Measurements from ENCODE around the gene TPCN1. TPM values are rescaled to one million over a fixed set of nuclear protein-coding genes. Genes with fewer than 3 reads are reported as not detected.

Gene TPCN1
- total RNA-seq, 1 donor from 2014 or later: 7.9 TPM

DNA sequence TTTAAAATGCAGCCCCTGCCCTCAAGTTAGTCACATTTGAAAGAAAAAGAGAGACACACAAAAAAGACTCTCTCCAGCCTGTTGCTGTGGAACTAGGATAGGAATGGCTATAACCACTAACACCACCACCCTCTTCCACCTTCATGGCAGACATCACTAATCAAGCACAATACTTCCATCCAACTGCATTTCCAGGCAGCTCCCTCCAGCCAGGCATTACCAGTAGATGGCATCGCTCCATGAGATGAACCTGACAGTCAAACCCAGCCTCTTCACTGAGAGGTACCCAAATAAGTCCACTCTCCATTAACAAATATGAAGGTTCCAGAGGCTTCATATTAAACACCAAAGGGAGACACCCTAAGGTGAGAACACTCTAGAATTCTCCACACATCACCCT lies 89.2 kb downstream of the TPCN1 start:
- peaks cover 3% of the 10 kb centered on the region for H3K27me3 Mint-ChIP-seq (ENCODE audit: unreplicated experiment)
- TF ChIP-seq, protein P1, sequence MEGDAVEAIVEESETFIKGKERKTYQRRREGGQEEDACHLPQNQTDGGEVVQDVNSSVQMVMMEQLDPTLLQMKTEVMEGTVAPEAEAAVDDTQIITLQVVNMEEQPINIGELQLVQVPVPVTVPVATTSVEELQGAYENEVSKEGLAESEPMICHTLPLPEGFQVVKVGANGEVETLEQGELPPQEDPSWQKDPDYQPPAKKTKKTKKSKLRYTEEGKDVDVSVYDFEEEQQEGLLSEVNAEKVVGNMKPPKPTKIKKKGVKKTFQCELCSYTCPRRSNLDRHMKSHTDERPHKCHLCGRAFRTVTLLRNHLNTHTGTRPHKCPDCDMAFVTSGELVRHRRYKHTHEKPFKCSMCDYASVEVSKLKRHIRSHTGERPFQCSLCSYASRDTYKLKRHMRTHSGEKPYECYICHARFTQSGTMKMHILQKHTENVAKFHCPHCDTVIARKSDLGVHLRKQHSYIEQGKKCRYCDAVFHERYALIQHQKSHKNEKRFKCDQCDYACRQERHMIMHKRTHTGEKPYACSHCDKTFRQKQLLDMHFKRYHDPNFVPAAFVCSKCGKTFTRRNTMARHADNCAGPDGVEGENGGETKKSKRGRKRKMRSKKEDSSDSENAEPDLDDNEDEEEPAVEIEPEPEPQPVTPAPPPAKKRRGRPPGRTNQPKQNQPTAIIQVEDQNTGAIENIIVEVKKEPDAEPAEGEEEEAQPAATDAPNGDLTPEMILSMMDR (IDR thresholded peaks at IDR 0.05; ENCODE audit: partially characterized antibody, unreplicated experiment): no peak
- H3K4me1 Mint-ChIP-seq (ENCODE audit: low read depth, unreplicated experiment): peaks cover 2% of the 10 kb centered on the region
- H3K9me3 Mint-ChIP-seq (ENCODE audit: unreplicated experiment): peaks cover 2% of the 10 kb centered on the region
- DNase-seq: no peak
- no peak overlapping the region for H3K4me3 Mint-ChIP-seq (ENCODE audit: unreplicated experiment)
- H3K27ac Mint-ChIP-seq (ENCODE audit: unreplicated experiment): no peak overlapping the region
- peaks cover 5% of the 10 kb centered on the region for H3K36me3 Mint-ChIP-seq (ENCODE audit: unreplicated experiment)

DNA sequence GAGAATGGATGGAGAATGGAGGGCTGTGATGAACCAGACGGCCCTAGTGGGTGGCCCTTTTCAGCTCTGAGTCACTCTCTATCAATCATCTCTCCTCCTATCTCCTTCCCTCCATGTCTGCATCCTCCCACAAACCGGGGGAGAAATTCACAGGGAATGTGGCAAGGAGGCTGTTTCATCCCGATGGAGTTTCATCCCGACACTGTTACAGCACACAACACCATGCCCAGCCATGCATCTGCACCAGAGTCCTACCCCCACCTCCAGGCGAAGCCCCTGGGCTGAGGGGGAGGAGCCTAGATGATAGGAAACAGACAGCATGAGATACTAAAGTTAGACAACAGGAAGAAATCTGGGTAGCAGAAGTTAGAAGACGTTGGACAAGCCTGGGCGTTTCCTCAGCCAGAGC lies 92.9 kb downstream of the TPCN1 start:
- peak overlapping the region; percentile 16 for H3K4me3 Mint-ChIP-seq (ENCODE audit: unreplicated experiment)
- peak overlapping the region; percentile 76 for H3K27ac Mint-ChIP-seq (ENCODE audit: unreplicated experiment)
- peaks cover 16% of the 10 kb centered on the region for H3K36me3 Mint-ChIP-seq (ENCODE audit: unreplicated experiment)
- no peak for DNase-seq
- peaks cover 2% of the 10 kb centered on the region for H3K27me3 Mint-ChIP-seq (ENCODE audit: unreplicated experiment)
- TF ChIP-seq, protein P1 (IDR thresholded peaks at IDR 0.05; ENCODE audit: partially characterized antibody, unreplicated experiment): no peak
- H3K4me1 Mint-ChIP-seq (ENCODE audit: low read depth, unreplicated experiment): peaks cover 2% of the 10 kb centered on the region
- H3K9me3 Mint-ChIP-seq (ENCODE audit: unreplicated experiment): peaks cover 4% of the 10 kb centered on the region

DNA sequence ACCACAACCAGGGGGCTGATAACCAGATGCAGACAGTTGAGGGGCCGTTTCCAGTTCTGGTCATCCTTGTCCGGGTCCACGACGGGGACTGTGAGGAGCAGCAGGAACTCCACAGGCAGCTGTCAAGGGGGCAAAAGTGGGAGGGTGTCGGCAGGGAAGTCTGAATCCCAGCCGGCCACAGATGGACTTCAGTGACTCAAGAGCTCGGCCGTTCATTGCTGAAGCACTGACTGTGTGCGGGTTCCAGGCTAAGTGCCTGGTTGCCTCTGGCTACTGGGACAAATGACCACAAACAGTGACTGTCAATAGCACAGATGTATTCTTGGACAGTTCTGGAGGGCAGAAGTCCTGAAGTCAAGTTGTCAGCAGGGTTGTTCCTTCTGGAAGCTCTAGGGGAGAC lies 94.1 kb downstream of the TPCN1 start:
- Mint-ChIP-seq H3K27me3 (ENCODE audit: unreplicated experiment) (peaks cover 4% of the 10 kb centered on the region), H3K36me3 (ENCODE audit: unreplicated experiment) (peaks cover 15% of the 10 kb centered on the region), H3K9me3 (ENCODE audit: unreplicated experiment) (peaks cover 6% of the 10 kb centered on the region), H3K4me3 (ENCODE audit: unreplicated experiment) (no peak overlapping the region), H3K4me1 (ENCODE audit: low read depth, unreplicated experiment) (peaks cover 2% of the 10 kb centered on the region), H3K27ac (ENCODE audit: unreplicated experiment) (no peak overlapping the region)
- TF ChIP-seq, protein P1 (IDR thresholded peaks at IDR 0.05; ENCODE audit: partially characterized antibody, unreplicated experiment): no peak
- no peak for DNase-seq

DNA sequence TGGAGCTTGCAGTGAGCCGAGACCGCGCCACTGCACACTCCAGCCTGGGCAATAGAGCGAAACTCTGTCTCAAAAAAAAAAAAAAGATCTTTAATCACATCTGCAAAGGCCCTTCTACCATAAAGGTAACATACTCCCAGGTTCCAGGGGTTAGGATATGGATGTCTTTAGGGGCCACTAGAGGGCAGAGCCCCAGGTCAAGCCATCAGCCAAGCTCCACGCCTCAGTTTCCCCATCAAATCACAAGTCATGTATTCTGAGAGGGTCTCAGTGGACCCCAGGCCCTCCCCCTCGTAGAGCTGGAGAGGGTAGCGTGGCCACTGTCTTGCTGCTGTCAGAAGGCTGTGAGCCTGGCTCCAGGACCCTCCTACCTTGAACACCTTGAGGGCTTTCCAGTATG lies 94.9 kb downstream of the TPCN1 start:
- H3K27me3 Mint-ChIP-seq (ENCODE audit: unreplicated experiment): peaks cover 4% of the 10 kb centered on the region
- H3K4me3 Mint-ChIP-seq (ENCODE audit: unreplicated experiment): no peak overlapping the region
- peaks cover 10% of the 10 kb centered on the region for H3K36me3 Mint-ChIP-seq (ENCODE audit: unreplicated experiment)
- TF ChIP-seq, protein P1 (IDR thresholded peaks at IDR 0.05; ENCODE audit: partially characterized antibody, unreplicated experiment): no peak
- DNase-seq: no peak
- no peak overlapping the region for H3K27ac Mint-ChIP-seq (ENCODE audit: unreplicated experiment)
- H3K4me1 Mint-ChIP-seq (ENCODE audit: low read depth, unreplicated experiment): peaks cover 2% of the 10 kb centered on the region
- H3K9me3 Mint-ChIP-seq (ENCODE audit: unreplicated experiment): peaks cover 6% of the 10 kb centered on the region

- TF ChIP-seq, protein P1 (IDR thresholded peaks at IDR 0.05; ENCODE audit: partially characterized antibody, unreplicated experiment): no peak
- peaks cover 2% of the 10 kb centered on the region for H3K4me1 Mint-ChIP-seq (ENCODE audit: low read depth, unreplicated experiment)
- H3K4me3 Mint-ChIP-seq (ENCODE audit: unreplicated experiment): no peak overlapping the region
- DNase-seq: no peak
- peaks cover 4% of the 10 kb centered on the region for H3K9me3 Mint-ChIP-seq (ENCODE audit: unreplicated experiment)
- peaks cover 4% of the 10 kb centered on the region for H3K27me3 Mint-ChIP-seq (ENCODE audit: unreplicated experiment)
- H3K36me3 Mint-ChIP-seq (ENCODE audit: unreplicated experiment): peaks cover 10% of the 10 kb centered on the region
- H3K27ac Mint-ChIP-seq (ENCODE audit: unreplicated experiment): no peak overlapping the region
Measured at GRCh38 chr12:113317122-113317521, 95.9 kb downstream of the TPCN1 start.
